ENCODE data around the gene NEAT1.
"Not testable (repeated sequence)": the region's sequence is repeated elsewhere in the genome, so short reads cannot be mapped to it uniquely, and the experiment has no call there.

Gene NEAT1

GRCh38 chr11:65456418-65456817 is 33.8 kb downstream of the NEAT1 start:
- no peak for DNase-seq

GRCh38 chr11:65459552-65459951 is 37.0 kb downstream of the NEAT1 start:
- DNase-seq, result no peak

GRCh38 chr11:65465471-65465870 is 42.9 kb downstream of the NEAT1 start:
- DNase-seq, result not testable (repeated sequence)

GRCh38 chr11:65467306-65467705 is 44.7 kb downstream of the NEAT1 start:
- not testable (repeated sequence) for DNase-seq

- DNase-seq, result peak; percentile 54
These were observed 46.3 kb downstream of the NEAT1 start for GRCh38 chr11:65468874-65469333.

- DNase-seq, result no peak
These were observed 47.9 kb downstream of the NEAT1 start for GRCh38 chr11:65470433-65471049.

GRCh38 chr11:65471447-65471891 is 48.9 kb downstream of the NEAT1 start:
- DNase-seq, result no peak

GRCh38 chr11:65472588-65473277 is 50.1 kb downstream of the NEAT1 start:
- not testable (repeated sequence) for DNase-seq

GRCh38 chr11:65473278-65473860 is 50.8 kb downstream of the NEAT1 start:
- DNase-seq, result no peak

- no peak for DNase-seq
These were observed 52.3 kb downstream of the NEAT1 start for GRCh38 chr11:65474864-65475263.

- no peak for DNase-seq
These were observed 54.1 kb downstream of the NEAT1 start for GRCh38 chr11:65476632-65477148.

- DNase-seq, result peak; percentile 92
These were observed 54.8 kb downstream of the NEAT1 start for GRCh38 chr11:65477149-65477965.

- no peak for DNase-seq
These were observed 56.0 kb downstream of the NEAT1 start for GRCh38 chr11:65478388-65479183.

- DNase-seq, result no peak
These were observed 56.9 kb downstream of the NEAT1 start for GRCh38 chr11:65479184-65480145.

- no peak for DNase-seq
These were observed 59.8 kb downstream of the NEAT1 start for GRCh38 chr11:65482306-65482850.

- DNase-seq, result no peak
These were observed 63.3 kb downstream of the NEAT1 start for GRCh38 chr11:65485920-65486219.

- no peak for DNase-seq
These were observed 64.2 kb downstream of the NEAT1 start for GRCh38 chr11:65486570-65487466.

GRCh38 chr11:65487467-65488272 is 65.1 kb downstream of the NEAT1 start:
- DNase-seq, result no peak

Data from activated CD8-positive, alpha-beta memory T cell treated with anti-CD3 and anti-CD28 coated beads, Interleukin-2, amount 50 U/mL, for 4 hours (primary cell).